ENCODE results near the gene SPX. TPM values are rescaled to one million over a fixed set of nuclear protein-coding genes. Genes with fewer than 3 reads are reported as not detected.

Gene SPX
- total and polyA plus RNA-seq, 7 donors: 0.59 to 17.1 (median 2.4) TPM

GRCh38 chr12:21485998-21486397, 40.1 kb upstream of the SPX start:
- H3K9me3 ChIP-seq: no peaks in the 10 kb centered on the region
- H3K4me1 ChIP-seq: no peaks in the 10 kb centered on the region
- ATAC-seq (no peak), DNase-seq (no peak)
- H3K36me3 ChIP-seq (ENCODE audit: insufficient read depth in 1 of 2, low read depth in 1 of 2): peaks cover 8 to 83% of the 10 kb centered on the region in 2 donors
- H3K4me3 ChIP-seq: no peak overlapping the region
- H3K27ac ChIP-seq: no peak overlapping the region
- TF ChIP-seq CTCF (IDR thresholded peaks at IDR 0.05): no peak
- H3K27me3 ChIP-seq (ENCODE audit: insufficient read depth in 3 of 3, low read length in 2 of 3): no peaks in the 10 kb centered on the region
- intact Hi-C loops (cut with DNase I): no loop called here

- intact Hi-C loops (cut with DNase I): loop anchor here (5.0 to 10.0 kb wide), 2 partner anchors 158 to 175 kb away; partner anchors contain the start of gene LDHB (in 1 of the 2)
- H3K27me3 ChIP-seq (ENCODE audit: insufficient read depth in 3 of 3, low read length in 2 of 3): no peaks in the 10 kb centered on the region
- H3K4me1 ChIP-seq: peaks cover 28% of the 10 kb centered on the region
- no peak overlapping the region for H3K27ac ChIP-seq
- no peak for TF ChIP-seq CTCF (IDR thresholded peaks at IDR 0.05)
- peak overlapping the region; percentile 95 for H3K4me3 ChIP-seq
- H3K36me3 ChIP-seq (ENCODE audit: insufficient read depth in 1 of 2, low read depth in 1 of 2): peaks cover 5 to 41% of the 10 kb centered on the region in 2 donors
- no peak for ATAC-seq
- WGBS, 3 donors: 60 to 74% (median 66%) methylated on average over 2 of the region's 2 CpGs
- no peaks in the 10 kb centered on the region for H3K9me3 ChIP-seq
- no peak for DNase-seq
These were observed 26.3 kb upstream of the SPX start for GRCh38 chr12:21499765-21500164.

DNA sequence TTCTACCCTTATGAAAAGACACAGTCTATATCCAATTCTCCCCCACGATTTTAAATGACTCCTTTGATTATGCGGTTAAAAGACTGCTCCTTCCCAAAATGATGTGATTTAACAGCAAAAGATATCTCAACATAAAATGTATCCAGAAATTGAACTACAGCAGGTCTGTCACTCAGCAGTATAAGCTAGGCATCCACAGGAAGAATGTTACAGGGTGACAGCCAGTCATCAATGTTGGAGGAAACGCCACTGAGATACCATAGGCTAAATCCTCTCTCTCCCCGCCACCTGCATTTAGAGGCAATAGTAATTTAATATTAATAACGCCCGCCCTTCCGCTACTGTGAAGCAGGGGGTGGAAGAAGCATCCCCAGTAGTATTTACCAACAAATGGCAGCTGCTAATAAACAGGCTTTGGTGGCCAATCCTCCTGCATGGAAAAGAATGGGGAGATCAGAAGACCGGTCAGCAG, 25.3 kb upstream of the SPX start:
- no peaks in the 10 kb centered on the region for H3K27me3 ChIP-seq (ENCODE audit: insufficient read depth in 3 of 3, low read length in 2 of 3)
- intact Hi-C loops (cut with DNase I): loop anchor here (5.0 to 10.0 kb wide), 2 partner anchors 156 to 174 kb away; partner anchors contain the start of gene LDHB (in 1 of the 2)
- H3K27ac ChIP-seq: peak overlapping the region; percentile 89
- H3K9me3 ChIP-seq: no peaks in the 10 kb centered on the region
- WGBS, 3 donors: 4 to 6% (median 5%) methylated on average over 8 of the region's 8 CpGs
- TF ChIP-seq CTCF (IDR thresholded peaks at IDR 0.05): no peak
- peaks cover 5 to 33% of the 10 kb centered on the region in 2 donors for H3K36me3 ChIP-seq (ENCODE audit: insufficient read depth in 1 of 2, low read depth in 1 of 2)
- H3K4me1 ChIP-seq: peaks cover 39% of the 10 kb centered on the region
- DNase-seq (no peak), ATAC-seq (no peak)
- peak overlapping the region; percentile 95 for H3K4me3 ChIP-seq

- peaks cover 0 to 26% of the 10 kb centered on the region in 2 donors for H3K36me3 ChIP-seq (ENCODE audit: insufficient read depth in 1 of 2, low read depth in 1 of 2)
- peak; percentile 88 to 93 for DNase-seq
- WGBS, 3 donors: 0% methylated on average over 61 of the region's 61 CpGs
- no peaks in the 10 kb centered on the region for H3K9me3 ChIP-seq
- no peak for TF ChIP-seq CTCF (IDR thresholded peaks at IDR 0.05)
- peak within 1 kb of the TSS; percentile 89 for H3K27ac ChIP-seq
- intact Hi-C loops (cut with DNase I): loop anchor here (5.0 to 10.0 kb wide), 2 partner anchors 156 to 173 kb away; partner anchors contain the start of gene LDHB (in 1 of the 2)
- peaks cover 40% of the 10 kb centered on the region for H3K4me1 ChIP-seq
- H3K4me3 ChIP-seq: peak within 1 kb of the TSS; percentile 95
- H3K27me3 ChIP-seq (ENCODE audit: insufficient read depth in 3 of 3, low read length in 2 of 3): no peaks in the 10 kb centered on the region
- peak; percentile 99 to 100 (median 100) for ATAC-seq
These were observed 24.6 kb upstream of the SPX start, which contains the start of the genes GOLT1B and RECQL for GRCh38 chr12:21501258-21502163. Gene GOLT1B, plus strand, starts transcription at chr12:21501789. Its CDS starts 135 bp downstream, at chr12:21501924. Gene RECQL, minus strand, starts transcription at chr12:21501635. Its CDS starts 2,065 bp downstream, at chr12:21499570.

Data from psoas muscle (tissue), 8 donors.